Stomach (tissue), 4 donors: ENCODE measurements around the gene DCANP1.

Source experiments
- CTCF ChIP-seq, 7 experiments: fragments of 450-650 bp in 4 of 7; fragments of 200-600 bp in 3 of 7; sonication (generic) in 3 of 7; IDR thresholded peaks; one replicate each; pipeline ENCODE4 v1.5.1; 2016 to 2019; ENCODE audit warnings: antibody characterized with exemption in 7 of 7, control low read depth in 2 of 7, mild to moderate bottlenecking in 1 of 7
- EP300 ChIP-seq: sonication (generic); formaldehyde crosslinking; IDR thresholded peaks from one replicate; pipeline ENCODE4 v1.6.1; 2017; ENCODE audit warnings: antibody characterized with exemption
- POLR2A ChIP-seq, 4 donors: fragments of 450-650 bp; IDR thresholded peaks; one replicate each; pipeline ENCODE4 v1.6.1; 2016; ENCODE audit warnings: antibody characterized with exemption in 4 of 4, control low read depth in 2 of 4, mild to moderate bottlenecking in 1 of 4, moderate library complexity in 1 of 4
- POLR2AphosphoS5 ChIP-seq, 3 donors: sonication (generic); formaldehyde crosslinking; IDR thresholded peaks; one replicate each; pipeline ENCODE4 v1.6.1; 2016; ENCODE audit warnings: antibody characterized with exemption in 3 of 3

- TF ChIP-seq CTCF (IDR thresholded peaks at IDR 0.05) (no peak), POLR2A (IDR thresholded peaks at IDR 0.05) (no peak), POLR2AphosphoS5 (IDR thresholded peaks at IDR 0.05) (no peak), EP300 (no peak)
These were observed 30.5 kb upstream of the DCANP1 start for GRCh38 chr5:135477613-135478066.
